CD4-positive, alpha-beta T cell treated with Interleukin-2 at 100 ng/mL for 4 hours (primary cell): ENCODE results near the gene UGT1A4.
"Not testable (repeated sequence)": the region's sequence is repeated elsewhere in the genome, so short reads cannot be mapped to it uniquely, and the experiment has no call there.

Experiments used
- DNase-seq: peaks from one replicate; pipeline ENCODE4 v3.0.0-alpha.2; 2020; ENCODE audit warnings: low spot score

Gene UGT1A4

DNA sequence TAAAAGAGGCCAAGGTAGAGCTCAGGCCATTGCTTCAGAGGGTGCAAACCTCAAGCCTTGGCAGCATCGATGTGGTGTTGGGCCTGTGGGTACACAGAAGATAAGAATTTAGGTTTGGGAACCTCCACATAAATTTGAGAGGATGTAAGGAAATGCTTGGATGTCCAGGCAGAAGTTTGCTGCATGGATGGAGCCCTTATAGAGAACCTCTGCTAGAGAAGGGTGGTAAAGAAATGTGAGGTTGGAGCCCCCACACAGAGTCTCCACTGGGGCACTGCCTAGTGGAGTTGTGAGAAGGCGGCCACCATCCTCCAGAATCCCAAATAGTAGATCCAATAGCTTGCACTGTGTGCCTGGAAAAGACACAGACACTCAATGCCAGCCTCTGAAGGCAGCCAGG lies 32.2 kb downstream of the UGT1A4 start:
- not testable (repeated sequence) for DNase-seq

DNA sequence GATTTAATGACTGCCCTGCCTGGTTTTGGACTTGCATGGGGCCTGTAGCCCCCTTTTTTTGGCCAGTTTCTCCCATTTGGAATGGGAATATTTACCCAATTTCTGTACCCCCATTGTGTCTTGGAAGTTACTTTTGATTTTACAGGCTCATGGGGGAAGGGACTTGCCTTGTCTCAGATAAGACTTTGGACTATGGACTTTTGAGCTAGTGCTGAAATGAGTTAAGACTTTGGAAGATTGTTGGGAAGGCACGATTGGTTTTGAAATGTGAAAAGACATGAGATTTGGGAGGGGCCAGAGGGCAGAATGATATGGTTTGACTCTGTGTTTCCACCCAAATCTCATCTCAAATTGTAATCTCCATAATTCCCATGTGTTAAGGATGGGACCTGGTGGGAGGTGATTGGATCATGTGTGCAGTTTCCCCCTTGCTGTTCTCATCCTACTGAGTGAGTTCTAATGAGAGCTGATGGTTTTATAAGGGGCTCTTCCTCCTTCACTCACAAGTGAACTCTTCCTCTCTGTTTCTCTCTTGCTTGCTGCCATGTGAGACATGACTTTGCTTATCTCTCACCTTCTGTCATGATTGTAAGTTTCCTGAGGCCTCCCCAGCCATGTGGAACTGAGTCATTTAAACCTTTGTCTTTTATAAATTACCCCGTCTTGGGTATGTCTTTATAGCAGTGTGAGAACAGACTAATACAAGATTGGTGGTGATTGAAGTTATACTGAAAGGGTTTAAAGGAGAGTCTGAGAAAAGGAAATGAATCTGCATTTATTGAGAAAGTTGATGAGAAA lies 32.9 kb downstream of the UGT1A4 start:
- DNase-seq = not testable (repeated sequence)

DNA sequence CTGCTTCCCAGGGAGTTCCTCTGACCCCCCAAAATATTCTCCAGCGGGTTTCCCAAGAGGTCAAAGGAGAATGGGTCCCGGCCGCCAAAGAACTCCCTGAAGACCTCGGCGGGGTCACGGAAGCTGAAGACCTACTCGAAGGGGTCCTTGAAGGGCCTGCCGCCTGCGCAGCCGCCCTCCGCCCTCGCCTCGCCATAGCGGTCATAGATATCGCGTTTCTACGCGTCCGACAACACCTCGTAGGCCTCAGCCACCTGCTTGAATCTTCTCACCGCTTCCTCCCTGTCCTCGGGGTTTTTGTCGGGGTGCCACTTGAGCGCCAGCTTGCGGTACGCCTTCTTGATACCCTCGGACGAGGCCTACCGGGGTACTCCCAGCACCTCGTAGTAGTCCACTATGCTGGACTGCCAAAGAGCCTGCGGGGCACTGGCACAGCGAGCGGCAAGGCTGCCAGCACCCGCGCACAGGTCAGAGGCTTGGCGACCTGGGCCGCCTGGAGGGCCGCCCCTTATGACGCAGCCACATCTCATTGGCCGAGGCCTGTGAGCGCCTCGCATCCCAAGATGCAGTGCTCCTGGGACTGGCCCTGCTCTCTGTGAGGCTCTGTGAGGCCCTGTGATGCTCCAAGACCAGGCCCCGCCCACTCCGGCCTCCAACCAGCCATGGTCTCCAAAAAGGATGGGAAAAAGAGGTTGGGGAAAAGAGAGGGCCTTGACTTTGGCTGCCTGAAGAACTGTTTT lies 36.5 kb downstream of the UGT1A4 start:
- DNase-seq = no peak

DNA sequence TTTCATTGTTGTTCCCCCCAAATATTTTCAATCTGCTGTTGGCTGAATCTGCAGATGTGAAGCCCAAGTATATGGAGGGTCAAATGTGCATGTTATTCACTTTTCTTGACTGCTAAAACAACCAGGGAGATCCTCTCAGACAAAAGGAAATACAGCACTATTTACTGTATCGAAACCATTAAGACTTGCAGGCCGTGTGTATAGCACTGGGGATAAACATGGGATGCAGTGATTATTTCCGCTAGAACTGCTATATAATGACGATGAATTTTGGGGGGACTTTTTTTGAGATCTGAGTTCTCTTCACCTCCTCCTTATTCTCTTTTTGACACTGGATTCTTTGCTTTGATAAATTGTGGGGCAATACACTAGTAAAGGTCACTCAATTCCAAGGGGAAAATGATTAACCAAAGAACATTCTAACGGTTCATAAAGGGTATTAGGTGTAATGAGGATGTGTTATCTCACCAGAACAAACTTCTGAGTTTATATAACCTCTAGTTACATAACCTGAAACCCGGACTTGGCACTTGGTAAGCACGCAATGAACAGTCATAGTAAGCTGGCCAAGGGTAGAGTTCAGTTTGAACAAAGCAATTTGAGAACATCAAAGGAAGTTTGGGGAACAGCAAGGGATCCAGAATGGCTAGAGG lies 38.0 kb downstream of the UGT1A4 start:
- DNase-seq = no peak

DNA sequence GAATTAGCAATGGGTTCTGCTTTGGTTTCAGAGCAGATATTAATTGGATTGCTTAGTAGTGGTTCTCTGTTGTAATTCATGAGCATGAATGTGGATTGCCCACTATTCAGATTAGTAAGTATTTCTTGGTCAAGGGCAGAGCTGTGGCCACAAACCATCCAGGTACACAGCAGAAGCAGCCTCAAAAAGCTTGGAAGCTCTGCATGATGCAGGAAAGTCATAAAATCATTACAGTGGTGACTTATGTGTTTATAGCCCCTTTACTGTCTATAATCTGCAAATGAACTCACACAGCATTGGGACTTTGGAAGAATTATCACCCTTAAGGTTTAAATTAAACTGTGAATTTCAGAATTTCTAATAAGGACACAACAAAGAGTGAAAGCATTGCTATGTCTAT lies 39.6 kb downstream of the UGT1A4 start:
- DNase-seq = no peak

- no peak for DNase-seq
Observed at GRCh38 chr2:233758849-233759248, 40.3 kb downstream of the UGT1A4 start.

GRCh38 chr2:233760043-233760442 lies 41.5 kb downstream of the UGT1A4 start, which contains the start of gene UGT1A1:
Gene UGT1A1, plus strand, starts transcription at chr2:233760270. Its CDS starts 18 bp downstream, at chr2:233760288.
- DNase-seq = no peak

- DNase-seq = no peak
Observed at GRCh38 chr2:233761040-233761769, 42.7 kb downstream of the UGT1A4 start.

DNA sequence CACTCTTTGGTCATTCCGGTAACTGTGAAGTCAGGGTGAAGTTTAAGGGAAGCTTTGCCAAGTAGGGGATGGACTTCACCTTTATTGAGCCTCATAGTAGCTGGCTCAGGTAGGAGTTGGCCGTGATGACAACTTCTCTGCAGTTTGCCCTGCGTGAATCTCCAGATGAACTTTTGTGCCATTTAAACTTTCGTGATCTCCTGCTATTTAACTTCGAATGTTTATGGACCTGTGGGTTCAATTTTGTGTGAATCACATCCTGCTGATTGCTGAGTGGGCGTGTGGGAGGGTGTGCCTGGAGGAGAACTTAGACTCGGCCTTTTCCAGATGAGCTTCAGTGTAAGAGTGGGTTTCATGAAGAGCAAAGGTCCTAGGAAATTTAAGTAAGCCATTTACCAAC lies 45.7 kb downstream of the UGT1A4 start:
- no peak for DNase-seq

- no peak for DNase-seq
Observed at GRCh38 chr2:233764761-233765160, 46.2 kb downstream of the UGT1A4 start.

- no peak for DNase-seq
Observed at GRCh38 chr2:233766416-233766815, 47.9 kb downstream of the UGT1A4 start.

GRCh38 chr2:233768076-233768475 lies 49.5 kb downstream of the UGT1A4 start:
- DNase-seq = no peak

GRCh38 chr2:233769260-233769659 lies 50.7 kb downstream of the UGT1A4 start:
- DNase-seq = no peak

- no peak for DNase-seq
Observed at GRCh38 chr2:233772153-233772552, 53.6 kb downstream of the UGT1A4 start.

DNA sequence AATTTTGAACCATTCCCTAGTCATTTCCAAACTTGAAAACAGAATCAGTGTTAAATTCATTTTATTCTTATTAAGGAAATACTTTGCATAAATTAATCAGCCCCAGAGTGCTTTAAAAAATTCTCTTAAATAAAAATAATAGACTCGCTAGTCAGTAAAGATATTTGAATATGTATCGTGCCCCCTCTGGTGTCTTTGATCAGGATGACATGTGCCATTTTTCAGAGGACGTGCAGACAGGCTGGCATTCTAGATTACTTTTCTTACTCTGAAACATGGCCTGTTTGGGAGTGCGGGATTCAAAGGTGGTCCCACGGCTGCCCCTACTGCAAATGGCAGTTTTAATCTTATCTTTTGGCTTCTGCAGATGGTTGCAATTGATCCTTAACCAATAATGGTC lies 54.0 kb downstream of the UGT1A4 start:
- DNase-seq = no peak

GRCh38 chr2:233773854-233774253 lies 55.3 kb downstream of the UGT1A4 start:
- no peak for DNase-seq

GRCh38 chr2:233775414-233775813 lies 56.9 kb downstream of the UGT1A4 start:
- no peak for DNase-seq

DNA sequence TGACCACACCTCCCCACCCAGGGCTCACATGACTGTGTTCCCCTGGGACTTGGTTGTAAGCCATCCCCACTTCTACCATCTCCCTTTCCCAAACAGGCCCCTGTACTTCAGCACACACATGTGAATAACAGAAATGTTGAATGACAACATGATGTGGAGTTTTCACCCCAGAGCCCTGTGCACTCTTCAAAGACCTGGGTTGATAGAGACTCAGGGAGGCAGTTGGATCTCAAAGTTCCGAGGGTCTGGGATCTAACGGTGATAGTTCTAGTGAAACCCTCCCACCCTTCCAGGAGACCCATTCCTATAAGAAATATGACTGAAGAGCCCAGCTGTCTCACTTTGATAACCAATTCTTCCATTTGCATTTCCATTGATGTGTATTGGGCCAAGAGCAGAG lies 59.5 kb downstream of the UGT1A4 start, which contains the start of gene MROH2A:
Gene MROH2A (plus strand): TSS at position 301 of the 400 bp plus-strand sequence. CDS start 1,029 bp downstream, outside the sequence.
- DNase-seq = no peak

- no peak for DNase-seq
Observed at GRCh38 chr2:233779722-233780121, 61.2 kb downstream of the UGT1A4 start.

DNA sequence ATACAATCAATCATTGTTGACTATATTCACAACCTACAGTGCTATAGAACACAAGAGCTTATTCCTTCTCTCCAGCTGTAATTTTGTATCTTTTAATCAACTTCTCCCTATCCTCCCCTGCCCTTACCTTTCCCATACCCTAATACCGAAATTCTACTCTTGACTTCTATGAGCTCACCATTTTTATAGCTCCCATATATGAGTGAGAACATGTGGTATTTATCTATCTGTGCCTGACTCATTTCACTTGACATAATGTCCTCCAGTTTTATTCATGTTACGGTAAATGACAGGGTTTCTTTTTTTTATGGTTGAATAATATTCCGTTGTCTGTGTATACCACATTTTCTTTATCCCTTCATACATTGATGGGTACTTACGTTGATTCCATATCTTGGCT lies 62.2 kb downstream of the UGT1A4 start:
- DNase-seq = no peak

DNA sequence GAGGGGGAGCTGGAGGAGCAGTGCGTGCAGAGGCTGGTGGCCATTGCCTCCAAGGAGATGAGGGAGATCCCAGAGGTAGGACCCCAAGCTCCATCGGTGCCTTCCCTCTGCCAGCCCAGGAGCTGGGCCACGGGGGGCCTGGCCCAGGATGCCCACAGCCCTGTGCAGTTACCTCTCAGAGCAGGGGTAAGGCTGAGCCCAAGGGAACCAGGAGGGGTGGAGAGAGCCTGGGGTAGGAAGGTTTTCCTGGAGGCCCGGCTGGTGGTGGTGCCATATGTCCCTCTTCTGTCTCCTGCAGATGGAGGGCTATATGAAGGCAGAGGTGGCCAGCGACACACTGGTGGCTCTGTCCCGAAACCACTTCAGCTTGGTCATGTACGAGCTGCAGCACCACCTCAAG lies 71.0 kb downstream of the UGT1A4 start:
- no peak for DNase-seq
